Measurements from ENCODE around the gene DCX.

DNA sequence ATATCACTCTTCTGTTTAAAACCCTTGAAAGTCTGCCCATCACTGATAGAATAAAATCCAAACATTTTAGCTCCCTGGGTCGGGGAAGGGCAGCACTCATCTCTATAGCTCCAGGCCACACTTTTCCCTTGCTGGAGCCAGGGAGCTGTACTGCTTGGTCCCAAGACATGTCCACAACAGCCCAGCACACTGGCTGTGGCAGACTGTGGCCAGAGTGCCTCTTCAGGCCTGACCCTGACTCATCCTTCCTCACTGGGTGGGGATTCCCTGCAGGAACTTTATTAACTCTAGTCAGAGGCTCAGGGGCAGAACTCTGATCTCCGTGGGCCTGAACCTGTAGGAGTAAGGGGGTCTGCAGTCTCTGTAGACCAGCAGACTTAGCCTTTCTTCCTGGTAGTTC is 71.9 kb downstream of the DCX start:
- TF ChIP-seq, protein P1, sequence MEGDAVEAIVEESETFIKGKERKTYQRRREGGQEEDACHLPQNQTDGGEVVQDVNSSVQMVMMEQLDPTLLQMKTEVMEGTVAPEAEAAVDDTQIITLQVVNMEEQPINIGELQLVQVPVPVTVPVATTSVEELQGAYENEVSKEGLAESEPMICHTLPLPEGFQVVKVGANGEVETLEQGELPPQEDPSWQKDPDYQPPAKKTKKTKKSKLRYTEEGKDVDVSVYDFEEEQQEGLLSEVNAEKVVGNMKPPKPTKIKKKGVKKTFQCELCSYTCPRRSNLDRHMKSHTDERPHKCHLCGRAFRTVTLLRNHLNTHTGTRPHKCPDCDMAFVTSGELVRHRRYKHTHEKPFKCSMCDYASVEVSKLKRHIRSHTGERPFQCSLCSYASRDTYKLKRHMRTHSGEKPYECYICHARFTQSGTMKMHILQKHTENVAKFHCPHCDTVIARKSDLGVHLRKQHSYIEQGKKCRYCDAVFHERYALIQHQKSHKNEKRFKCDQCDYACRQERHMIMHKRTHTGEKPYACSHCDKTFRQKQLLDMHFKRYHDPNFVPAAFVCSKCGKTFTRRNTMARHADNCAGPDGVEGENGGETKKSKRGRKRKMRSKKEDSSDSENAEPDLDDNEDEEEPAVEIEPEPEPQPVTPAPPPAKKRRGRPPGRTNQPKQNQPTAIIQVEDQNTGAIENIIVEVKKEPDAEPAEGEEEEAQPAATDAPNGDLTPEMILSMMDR (IDR thresholded peaks at IDR 0.05), result no peak
- TF ChIP-seq EZH2 (IDR thresholded peaks at IDR 0.05; ENCODE audit: borderline replicate concordance, insufficient read depth, low read depth, low read length, poor library complexity, severe bottlenecking), result no peak

Measured in B cell (primary cell).